ENCODE data around the gene PLCG2.
"Not testable (repeated sequence)": the region's sequence is repeated elsewhere in the genome, so short reads cannot be mapped to it uniquely, and the experiment has no call there.

PLCG2 gene

GRCh38 chr16:81939164-81940056, 160.3 kb downstream of the PLCG2 start:
- no peak for DNase-seq (ENCODE audit: low spot score)

GRCh38 chr16:81940781-81941560, 161.9 kb downstream of the PLCG2 start:
- no peak for DNase-seq (ENCODE audit: low spot score)

- no peak for DNase-seq (ENCODE audit: low spot score)
Measured at GRCh38 chr16:81942007-81942601, 163.0 kb downstream of the PLCG2 start.

- DNase-seq (ENCODE audit: low spot score) = no peak
Measured at GRCh38 chr16:81945665-81946064, 166.6 kb downstream of the PLCG2 start.

GRCh38 chr16:81946206-81946605, 167.1 kb downstream of the PLCG2 start:
- no peak for DNase-seq (ENCODE audit: low spot score)

GRCh38 chr16:81951564-81951963, 172.5 kb downstream of the PLCG2 start:
- no peak for DNase-seq (ENCODE audit: low spot score)

GRCh38 chr16:81956213-81956948, 177.3 kb downstream of the PLCG2 start:
- no peak for DNase-seq (ENCODE audit: low spot score)

- DNase-seq (ENCODE audit: low spot score) = no peak
Measured at GRCh38 chr16:81964808-81965207, 185.7 kb downstream of the PLCG2 start.

GRCh38 chr16:81967358-81967757, 188.3 kb downstream of the PLCG2 start:
- no peak for DNase-seq (ENCODE audit: low spot score)

- no peak for DNase-seq (ENCODE audit: low spot score)
Measured at GRCh38 chr16:81971853-81972252, 192.8 kb downstream of the PLCG2 start.

GRCh38 chr16:81973737-81974136, 194.6 kb downstream of the PLCG2 start:
- no peak for DNase-seq (ENCODE audit: low spot score)

- DNase-seq (ENCODE audit: low spot score) = no peak
Measured at GRCh38 chr16:81975637-81976036, 196.5 kb downstream of the PLCG2 start.

GRCh38 chr16:81977335-81977942, 198.3 kb downstream of the PLCG2 start:
- not testable (repeated sequence) for DNase-seq (ENCODE audit: low spot score)

GRCh38 chr16:81987121-81987520, 208.0 kb downstream of the PLCG2 start:
- DNase-seq (ENCODE audit: low spot score) = no peak

GRCh38 chr16:81987706-81988105, 208.6 kb downstream of the PLCG2 start:
- DNase-seq (ENCODE audit: low spot score) = no peak

- no peak for DNase-seq (ENCODE audit: low spot score)
Measured at GRCh38 chr16:81992859-81993258, 213.8 kb downstream of the PLCG2 start.

- no peak for DNase-seq (ENCODE audit: low spot score)
Measured at GRCh38 chr16:81994485-81994884, 215.4 kb downstream of the PLCG2 start.

GRCh38 chr16:81995651-81996050, 216.6 kb downstream of the PLCG2 start:
- no peak for DNase-seq (ENCODE audit: low spot score)

- no peak for DNase-seq (ENCODE audit: low spot score)
Measured at GRCh38 chr16:81996664-81997509, 217.8 kb downstream of the PLCG2 start.

- DNase-seq (ENCODE audit: low spot score) = no peak
Measured at GRCh38 chr16:81997738-81998137, 218.6 kb downstream of the PLCG2 start.

GRCh38 chr16:82002831-82003230, 223.7 kb downstream of the PLCG2 start:
- no peak for DNase-seq (ENCODE audit: low spot score)
